Activated naive CD4-positive, alpha-beta T cell treated with anti-CD3 and anti-CD28 coated beads for 36 hours (primary cell): ENCODE measurements around the gene NAGLU. TPM values are rescaled to one million over a fixed set of nuclear protein-coding genes. Genes with fewer than 3 reads are reported as not detected.

Experiments used
- CTCF ChIA-PET: fragments of 350-600 bp; sonication (Branson Sonifier 250); formaldehyde crosslinking; loops from one replicate; lab custom pipeline; 2021; ENCODE audit warnings: antibody characterized with exemption; lab: Charles Lee
- DNase-seq: peaks from one replicate; pipeline ENCODE4 v3.0.0-alpha.2; 2020
- H3K27ac Mint-ChIP-seq: one replicate; pipeline ENCODE4 v1.8.0; 2021; ENCODE audit warnings: mild to moderate bottlenecking, mixed read lengths
- H3K27me3 Mint-ChIP-seq: one replicate; pipeline ENCODE4 v1.8.0; 2021; ENCODE audit warnings: low read depth, mixed read lengths
- H3K36me3 Mint-ChIP-seq: one replicate; pipeline ENCODE4 v1.8.0; 2021; ENCODE audit warnings: low read depth, mixed read lengths
- H3K4me1 Mint-ChIP-seq: one replicate; pipeline ENCODE4 v1.8.0; 2021; ENCODE audit warnings: low read depth, mixed read lengths
- H3K4me3 Mint-ChIP-seq: one replicate; pipeline ENCODE4 v1.8.0; 2021; ENCODE audit warnings: mild to moderate bottlenecking, moderate library complexity, mixed read lengths
- H3K9me3 Mint-ChIP-seq: one replicate; pipeline ENCODE4 v1.8.0; 2021; ENCODE audit warnings: mixed read lengths
- intact Hi-C: fragments of 100-400 bp; cut with micrococcal nuclease; formaldehyde crosslinking; loops from one replicate; pipeline ENCODE4 v1.15.1; 2023
- total RNA-seq, 2 experiments: library from RNA; stranded (reverse); gene quantifications; one replicate each; pipeline ENCODE4 v1.2.3, GENCODE V29; 2021

The NAGLU gene
- total RNA-seq, 2 experiments from 2014 or later: 11.1 to 11.9 TPM

DNA sequence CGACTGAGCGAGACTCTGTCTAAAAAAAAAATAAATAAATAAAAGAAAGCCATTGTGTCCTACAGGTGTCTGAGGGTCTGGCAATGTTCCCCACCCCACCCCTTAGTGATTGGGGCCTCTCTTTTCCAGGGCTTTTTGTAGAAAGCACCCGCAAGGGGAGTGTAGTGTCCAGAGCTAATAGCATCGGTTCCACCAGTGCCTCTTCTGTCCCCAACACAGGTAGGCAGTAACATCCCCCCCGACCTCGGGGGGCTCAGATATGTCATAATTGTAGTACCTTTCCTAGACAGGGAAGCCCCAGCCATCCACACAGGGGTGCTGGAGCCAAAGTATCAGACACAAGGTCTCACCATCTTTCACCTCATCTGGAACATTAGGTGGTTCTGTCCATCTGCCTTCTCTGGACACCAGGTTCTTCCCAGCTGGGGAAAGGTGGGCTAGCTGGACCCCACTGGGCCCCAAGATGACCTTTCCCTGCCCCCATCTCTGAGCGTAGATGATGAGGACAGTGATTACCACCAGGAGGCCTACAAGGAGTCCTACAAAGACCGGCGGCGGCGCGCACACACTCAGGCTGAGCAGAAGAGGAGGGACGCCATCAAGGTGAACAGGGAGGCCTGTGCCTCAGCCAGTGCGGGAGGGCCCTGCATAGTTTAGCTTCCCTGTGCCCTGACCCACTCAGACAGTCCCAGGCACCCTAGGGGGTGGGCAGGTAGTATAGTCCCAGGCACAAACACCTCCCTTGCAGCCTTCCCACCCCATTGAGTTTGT is 32.5 kb downstream of the NAGLU start:
- DNase-seq: no peak
- H3K9me3 Mint-ChIP-seq: no peaks in the 10 kb centered on the region
- H3K27ac Mint-ChIP-seq: peak overlapping the region; percentile 93
- H3K36me3 Mint-ChIP-seq: peaks cover 33% of the 10 kb centered on the region
- H3K4me3 Mint-ChIP-seq: peak overlapping the region; percentile 93
- intact Hi-C loops: no loop called here
- H3K4me1 Mint-ChIP-seq: peaks cover 51% of the 10 kb centered on the region
- CTCF ChIA-PET: interaction anchor here (0.7 to 1.1 kb wide), 2 partner anchors 20 to 23 kb away, joined by 3 to 4 read pairs; no protein-coding TSS in a partner anchor
- no peaks in the 10 kb centered on the region for H3K27me3 Mint-ChIP-seq

DNA sequence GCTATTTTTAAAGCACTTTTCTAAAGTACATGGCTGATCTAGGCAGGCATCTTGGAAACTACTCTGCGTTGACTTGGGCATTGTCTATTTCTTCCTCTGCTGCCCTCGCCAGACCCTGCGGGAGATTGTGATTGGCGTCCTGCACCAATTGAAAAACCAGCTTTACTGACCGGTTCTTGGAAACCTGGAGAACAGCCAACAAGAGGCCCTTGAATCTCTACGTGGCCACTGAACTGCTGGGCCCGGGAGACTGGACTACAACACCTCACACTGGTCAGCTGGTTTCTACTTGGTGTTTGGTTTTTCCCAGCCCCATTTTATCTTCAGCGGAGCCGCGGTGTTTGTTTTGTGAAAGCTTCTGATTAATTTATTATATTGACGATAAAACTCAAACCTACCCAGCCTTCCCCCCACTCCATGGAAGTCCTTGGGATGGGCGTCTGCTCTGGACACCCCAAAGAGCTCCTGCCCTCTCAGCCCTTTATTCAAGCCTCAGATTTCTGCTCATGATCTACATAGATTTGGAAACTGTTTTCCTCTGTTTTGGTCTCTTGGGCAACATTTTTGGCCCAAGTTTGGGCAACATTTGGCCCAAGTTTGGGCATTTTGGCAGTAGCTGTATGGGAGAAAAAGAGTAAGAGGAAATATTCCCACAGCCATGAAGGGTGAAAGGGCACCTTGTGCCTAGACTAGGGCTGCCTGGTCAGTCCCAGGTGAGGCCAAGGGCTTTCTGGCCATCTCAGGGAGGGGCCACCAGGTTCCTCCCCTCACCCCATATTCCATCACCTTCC is 35.6 kb downstream of the NAGLU start:
- no peak for DNase-seq
- intact Hi-C loops: no loop called here
- H3K27me3 Mint-ChIP-seq: no peaks in the 10 kb centered on the region
- peaks cover 52% of the 10 kb centered on the region for H3K36me3 Mint-ChIP-seq
- CTCF ChIA-PET: no interaction called here
- H3K4me1 Mint-ChIP-seq: peaks cover 58% of the 10 kb centered on the region
- H3K9me3 Mint-ChIP-seq: no peaks in the 10 kb centered on the region
- H3K27ac Mint-ChIP-seq: no peak overlapping the region
- H3K4me3 Mint-ChIP-seq: no peak overlapping the region

DNA sequence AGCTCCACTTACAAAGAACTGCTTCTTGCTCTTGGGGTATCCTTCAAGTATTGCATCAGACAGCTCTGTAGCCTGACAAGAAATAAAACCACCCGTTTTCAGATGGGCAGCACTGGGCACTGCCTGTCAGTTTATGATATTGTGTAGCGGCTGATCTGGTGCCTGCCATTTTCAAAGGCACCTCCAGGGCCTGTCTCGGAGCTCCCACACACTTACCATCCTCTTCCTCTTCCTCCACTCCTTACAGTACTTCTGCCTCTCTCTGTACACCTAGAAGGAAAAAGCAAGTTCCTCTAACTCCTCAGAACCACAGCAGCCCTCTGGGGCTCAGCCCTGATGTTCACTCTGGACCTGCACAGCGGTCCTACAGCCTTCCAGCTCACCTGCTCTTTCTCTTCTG is 37.1 kb downstream of the NAGLU start:
- H3K4me1 Mint-ChIP-seq: peaks cover 55% of the 10 kb centered on the region
- CTCF ChIA-PET: interaction anchor here (0.5 kb wide), 1 partner anchor 59 kb away, joined by 6 read pairs; no protein-coding TSS in a partner anchor

DNA sequence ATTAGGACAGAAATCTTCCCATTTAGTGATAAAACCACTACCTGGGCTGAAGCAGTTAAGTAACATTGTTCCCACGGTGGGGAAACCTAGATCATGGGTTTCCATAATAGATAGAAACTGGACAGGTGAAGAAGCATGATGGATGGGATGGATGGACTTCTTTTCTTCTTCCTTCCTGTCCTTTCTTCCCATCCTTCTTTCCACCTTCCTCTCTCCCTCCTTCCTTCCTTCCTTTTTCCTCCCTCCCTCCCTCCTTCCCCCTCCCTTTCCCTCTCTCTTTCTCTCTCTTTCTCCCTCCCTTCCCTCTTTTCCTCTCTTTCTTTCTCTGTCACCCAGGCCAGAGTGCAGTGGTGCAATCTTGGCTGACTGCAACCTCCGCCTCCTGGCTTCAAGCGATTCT is 38.4 kb downstream of the NAGLU start:
- Mint-ChIP-seq H3K27me3 (no peaks in the 10 kb centered on the region), H3K9me3 (no peaks in the 10 kb centered on the region), H3K36me3 (peaks cover 51% of the 10 kb centered on the region), H3K4me3 (no peak overlapping the region), H3K4me1 (peaks cover 51% of the 10 kb centered on the region), H3K27ac (peak overlapping the region; percentile 54)
- DNase-seq: no peak
- intact Hi-C loops: no loop called here
- CTCF ChIA-PET: interaction anchor here (0.6 to 0.8 kb wide), 2 partner anchors 45 to 269 kb away, joined by 3 read pairs; no protein-coding TSS in a partner anchor

More for the DNA sequence above, 37.1 kb downstream of the NAGLU start:
- peaks cover 55% of the 10 kb centered on the region for H3K36me3 Mint-ChIP-seq
- H3K27ac Mint-ChIP-seq: peak overlapping the region; percentile 48
- intact Hi-C loops: no loop called here
- no peaks in the 10 kb centered on the region for H3K9me3 Mint-ChIP-seq
- H3K27me3 Mint-ChIP-seq: no peaks in the 10 kb centered on the region
- DNase-seq: no peak
- no peak overlapping the region for H3K4me3 Mint-ChIP-seq

DNA sequence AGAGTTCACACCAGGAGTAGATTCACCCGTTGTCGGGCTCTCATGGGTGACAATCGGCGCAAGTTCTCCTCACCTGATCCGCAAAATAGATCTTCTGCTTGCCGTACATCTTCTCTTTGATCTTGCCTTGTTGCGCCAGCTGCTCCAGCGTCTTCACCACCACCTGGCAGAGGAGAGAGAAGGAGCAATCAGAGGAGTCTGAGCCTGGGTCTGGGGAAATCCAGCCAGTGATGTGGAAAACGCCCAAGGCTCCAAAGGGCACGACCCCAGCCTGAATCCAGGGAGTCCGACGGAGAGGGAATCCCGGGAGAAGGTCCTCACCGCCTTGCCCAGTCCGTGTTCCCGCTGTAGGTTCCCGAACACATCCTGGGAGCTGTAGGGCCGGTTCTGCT is 41.1 kb downstream of the NAGLU start:
- Mint-ChIP-seq H3K27ac (peak overlapping the region; percentile 96), H3K4me3 (peak overlapping the region; percentile 98), H3K27me3 (no peaks in the 10 kb centered on the region), H3K4me1 (peaks cover 44% of the 10 kb centered on the region), H3K9me3 (no peaks in the 10 kb centered on the region), H3K36me3 (peaks cover 46% of the 10 kb centered on the region)
- intact Hi-C loops: loop anchor here (1.0 to 5.0 kb wide), 7 partner anchors 10 to 421 kb away; partner anchors contain the start of genes BECN1, COASY, MLX and RETREG3
- CTCF ChIA-PET: interaction anchor here (0.7 to 3.2 kb wide), 11 partner anchors 11 to 247 kb away, joined by 3 to 36 read pairs (median 10); partner anchors contain the start of genes BECN1, RETREG3 and TUBG1
- DNase-seq: peak; percentile 29

DNA sequence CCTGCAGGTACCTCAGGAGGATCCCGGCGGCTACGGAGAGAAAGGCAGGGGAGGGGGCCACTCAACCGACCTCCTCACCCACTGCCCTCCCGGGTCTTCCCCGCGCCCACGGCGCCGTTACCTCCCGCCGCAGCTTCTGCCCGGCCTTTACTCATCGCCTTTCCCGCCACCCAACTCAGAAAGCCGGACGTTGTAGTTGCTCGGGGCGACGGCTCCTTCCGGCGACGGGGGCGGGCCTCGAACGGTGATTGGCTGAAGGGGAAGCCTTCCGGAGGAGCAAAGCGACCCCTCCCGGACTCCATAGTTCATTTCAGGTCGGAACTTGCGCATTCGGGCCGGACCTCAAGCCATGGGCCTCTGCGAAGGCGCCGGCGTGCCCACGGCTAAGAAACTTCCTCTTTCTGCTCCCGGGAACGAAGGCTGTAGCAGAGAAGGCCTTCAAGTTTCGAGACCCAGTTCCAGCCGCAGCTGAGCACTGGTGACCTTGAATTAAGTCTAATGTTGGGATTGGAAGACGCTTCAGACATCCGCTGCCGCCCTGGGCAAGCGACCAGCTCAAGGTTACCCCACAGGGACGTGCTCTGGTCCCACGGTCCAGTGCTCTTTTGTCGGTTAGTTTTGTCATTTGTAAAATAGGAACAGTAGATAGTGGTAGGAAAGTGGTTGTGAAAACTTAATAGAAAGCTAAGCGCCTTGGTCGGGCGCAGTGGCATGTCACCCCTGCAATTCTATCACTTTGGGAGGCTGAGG is 41.7 kb downstream of the NAGLU start, which contains the start of gene PSMC3IP:
Gene PSMC3IP (minus strand): TSS at position 198 of the 750 bp plus-strand sequence. CDS start 43 bp downstream, at position 155.
- Mint-ChIP-seq H3K27ac (peak within 1 kb of the TSS; percentile 96), H3K27me3 (no peaks in the 10 kb centered on the region), H3K4me3 (peak within 1 kb of the TSS; percentile 98), H3K36me3 (peaks cover 45% of the 10 kb centered on the region), H3K4me1 (peaks cover 44% of the 10 kb centered on the region), H3K9me3 (no peaks in the 10 kb centered on the region)
- intact Hi-C loops: loop anchor here (1.0 to 5.0 kb wide), 11 partner anchors 10 to 421 kb away; partner anchors contain the start of genes BECN1, COASY, MLX and RETREG3
- DNase-seq: peak; percentile 98
- CTCF ChIA-PET: interaction anchor here (0.5 to 3.2 kb wide), 41 partner anchors 8 to 560 kb away, joined by 3 to 36 read pairs (median 6); partner anchors contain the start of genes BECN1, NAGLU, PLEKHH3 and RAMP2

DNA sequence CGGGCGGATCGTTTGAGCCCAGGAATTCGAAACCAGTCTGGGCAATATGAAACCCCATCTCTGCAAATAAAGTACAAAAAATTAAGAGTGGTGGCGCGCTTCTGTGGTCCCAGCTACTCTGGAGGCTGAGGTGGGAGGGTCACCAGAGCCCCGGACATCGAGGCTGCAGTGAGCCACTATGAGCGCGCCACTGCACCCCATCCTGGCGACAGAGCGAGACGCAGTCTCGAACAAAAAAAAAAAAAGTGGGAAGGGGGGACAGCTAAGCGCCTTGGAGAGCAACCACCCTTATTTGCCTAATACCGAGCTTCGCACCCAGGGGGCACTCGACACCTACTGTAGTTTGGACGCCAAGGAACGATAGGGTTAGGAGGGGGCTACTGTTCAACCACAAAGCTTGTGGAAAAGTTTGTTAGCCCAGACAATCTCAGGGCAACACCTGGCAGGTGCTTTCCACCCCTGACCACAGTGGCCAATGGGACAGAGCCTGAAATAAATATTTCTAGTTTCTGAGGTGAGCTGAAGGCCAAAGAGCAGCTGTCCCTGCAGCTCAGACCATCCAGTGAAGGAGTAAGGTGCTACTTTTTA is 42.3 kb downstream of the NAGLU start:
- H3K4me3 Mint-ChIP-seq: peak overlapping the region; percentile 98
- CTCF ChIA-PET: interaction anchor here (0.5 to 3.2 kb wide), 52 partner anchors 8 to 1162 kb away, joined by 3 to 36 read pairs (median 4); partner anchors contain the start of genes BECN1, NAGLU, PLEKHH3 and RAMP2
- intact Hi-C loops: loop anchor here (1.0 to 5.0 kb wide), 5 partner anchors 79 to 185 kb away; partner anchors contain the start of gene TUBG2
- H3K4me1 Mint-ChIP-seq: peaks cover 40% of the 10 kb centered on the region
- H3K27me3 Mint-ChIP-seq: no peaks in the 10 kb centered on the region
- peak; percentile 88 for DNase-seq
- H3K9me3 Mint-ChIP-seq: no peaks in the 10 kb centered on the region
- peak overlapping the region; percentile 96 for H3K27ac Mint-ChIP-seq
- peaks cover 39% of the 10 kb centered on the region for H3K36me3 Mint-ChIP-seq

DNA sequence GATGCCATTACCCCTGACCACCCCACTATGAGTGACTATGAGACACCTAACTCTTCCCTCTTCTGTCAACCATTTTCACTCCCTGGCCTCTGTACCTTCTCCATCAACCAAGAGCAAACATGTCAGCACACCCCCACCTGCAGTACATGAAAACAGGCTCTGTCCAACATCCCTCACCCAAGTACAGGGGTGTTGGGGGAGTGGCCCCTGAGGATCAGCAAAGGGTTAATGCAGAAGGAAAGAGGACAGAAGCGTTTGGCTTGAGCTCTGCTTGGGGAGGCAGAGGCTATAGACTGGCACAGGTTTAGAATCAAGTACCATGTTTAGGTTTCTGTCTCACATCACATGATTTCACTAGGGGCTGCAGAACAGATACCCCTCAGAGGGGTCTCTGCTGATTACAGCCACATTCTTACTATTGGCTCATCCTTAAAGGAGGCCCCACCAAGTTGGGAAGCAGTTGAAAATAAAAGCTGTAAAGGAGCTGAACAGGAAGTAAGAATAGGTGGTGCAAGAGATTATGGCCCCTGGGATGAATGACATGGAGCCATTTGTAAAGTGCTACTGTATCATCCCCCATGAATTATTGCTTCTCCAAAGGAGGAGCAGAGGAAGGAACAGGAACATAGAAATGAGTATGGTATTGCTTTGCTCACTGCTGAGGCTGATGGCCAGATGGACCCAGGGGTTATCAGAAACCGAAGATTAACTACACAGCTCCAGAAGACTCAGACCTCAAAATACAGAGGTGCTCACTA is 43.9 kb downstream of the NAGLU start:
- no peak for DNase-seq
- intact Hi-C loops: loop anchor here (2.0 to 5.0 kb wide), 2 partner anchors 77 to 141 kb away; partner anchors contain the start of gene TUBG2
- peaks cover 29% of the 10 kb centered on the region for H3K4me1 Mint-ChIP-seq
- no peaks in the 10 kb centered on the region for H3K27me3 Mint-ChIP-seq
- peaks cover 28% of the 10 kb centered on the region for H3K36me3 Mint-ChIP-seq
- no peak overlapping the region for H3K4me3 Mint-ChIP-seq
- peak overlapping the region; percentile 76 for H3K27ac Mint-ChIP-seq
- CTCF ChIA-PET: interaction anchor here (1.1 to 3.2 kb wide), 3 partner anchors 25 to 184 kb away, joined by 5 to 30 read pairs (median 6); partner anchors contain the start of genes RETREG3 and TUBG1
- H3K9me3 Mint-ChIP-seq: no peaks in the 10 kb centered on the region

DNA sequence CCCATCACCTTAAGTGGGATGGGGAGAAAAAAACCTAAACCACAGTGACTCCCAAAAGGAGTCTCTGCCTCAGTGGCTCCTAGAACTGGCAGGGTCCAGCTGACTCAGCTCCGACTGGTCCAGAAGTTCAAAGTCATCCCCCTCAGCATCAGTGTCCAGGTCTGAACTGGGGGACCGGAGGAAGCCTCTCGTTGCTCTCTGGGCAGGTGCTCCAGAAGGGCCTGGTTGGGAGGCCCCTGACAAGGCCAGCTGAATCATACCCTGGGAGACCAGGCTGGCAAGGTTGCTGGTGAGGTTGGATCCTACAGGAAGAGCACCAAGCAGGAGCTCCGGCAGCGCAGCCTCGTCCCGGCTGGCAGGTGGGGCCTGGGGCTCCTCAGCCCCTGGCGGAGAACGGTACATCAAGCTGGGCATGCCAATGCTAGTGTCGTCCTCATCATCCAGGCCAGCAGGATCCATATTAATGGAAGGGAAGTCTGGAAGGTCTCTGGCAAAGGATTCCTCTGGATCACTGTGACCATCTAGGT is 45.8 kb downstream of the NAGLU start:
- Mint-ChIP-seq H3K27ac (no peak overlapping the region), H3K27me3 (no peaks in the 10 kb centered on the region), H3K36me3 (peaks cover 16% of the 10 kb centered on the region), H3K4me3 (no peak overlapping the region), H3K4me1 (peaks cover 12% of the 10 kb centered on the region), H3K9me3 (no peaks in the 10 kb centered on the region)
- CTCF ChIA-PET: interaction anchor here (0.5 to 1.9 kb wide), 4 partner anchors 9 to 361 kb away, joined by 3 to 4 read pairs (median 3); no protein-coding TSS in a partner anchor
- DNase-seq: no peak
- intact Hi-C loops: no loop called here

DNA sequence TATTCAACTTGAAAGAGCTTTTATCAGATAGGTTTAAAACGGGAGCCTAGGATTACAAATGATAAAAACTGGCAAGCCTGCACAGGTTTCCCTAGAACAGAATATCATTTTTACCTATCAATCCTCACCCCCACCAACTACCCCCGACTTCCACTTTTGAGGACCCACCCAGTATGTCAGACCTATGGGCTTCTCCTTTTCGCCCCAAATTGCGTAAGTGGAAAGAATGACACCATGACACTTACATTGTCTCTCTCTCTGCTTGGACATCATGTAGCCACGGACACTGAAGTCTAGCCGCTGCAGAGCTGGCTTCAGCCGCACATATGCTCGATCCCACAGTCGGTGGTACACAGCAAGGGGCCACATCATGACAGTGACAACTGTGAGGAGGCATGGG is 48.8 kb downstream of the NAGLU start:
- no peak for DNase-seq
- no peak overlapping the region for H3K27ac Mint-ChIP-seq
- no peaks in the 10 kb centered on the region for H3K9me3 Mint-ChIP-seq
- no peak overlapping the region for H3K4me3 Mint-ChIP-seq
- no peaks in the 10 kb centered on the region for H3K4me1 Mint-ChIP-seq
- intact Hi-C loops: no loop called here
- H3K36me3 Mint-ChIP-seq: peaks cover 10% of the 10 kb centered on the region
- CTCF ChIA-PET: no interaction called here
- no peaks in the 10 kb centered on the region for H3K27me3 Mint-ChIP-seq
